Activated CD8-positive, alpha-beta T cell treated with anti-CD3 and anti-CD28 coated beads for 36 hours (primary cell): ENCODE results near the gene CHRNG. TPM values are rescaled to one million over a fixed set of nuclear protein-coding genes. Genes with fewer than 3 reads are reported as not detected.

Experiments
- ATAC-seq: fragments of 200-7000 bp; cut with Tn5 transposase; one replicate; pipeline ENCODE4 v1.10.0; 2021; ENCODE audit warnings: mild to moderate bottlenecking, moderate library complexity
- CTCF ChIA-PET: fragments of 350-600 bp; sonication (Branson Sonifier 250); formaldehyde crosslinking; loops from one replicate; lab custom pipeline; 2021; ENCODE audit warnings: antibody characterized with exemption; lab: Charles Lee
- POLR2A ChIA-PET: fragments of 350-600 bp; sonication (Branson Sonifier 250); formaldehyde crosslinking; loops from one replicate; lab custom pipeline; 2021; ENCODE audit warnings: antibody characterized with exemption; lab: Charles Lee
- DNase-seq: peaks from one replicate; pipeline ENCODE4 v3.0.0-alpha.2; 2020
- H3K27ac Mint-ChIP-seq: one replicate; pipeline ENCODE4 v1.8.0; 2021; ENCODE audit warnings: mild to moderate bottlenecking, mixed read lengths
- H3K27me3 Mint-ChIP-seq: one replicate; pipeline ENCODE4 v1.8.0; 2021; ENCODE audit warnings: mixed read lengths
- H3K36me3 Mint-ChIP-seq: one replicate; pipeline ENCODE4 v1.8.0; 2021; ENCODE audit warnings: low read depth, mixed read lengths
- H3K4me1 Mint-ChIP-seq: one replicate; pipeline ENCODE4 v1.8.0; 2021; ENCODE audit warnings: low read depth, mixed read lengths
- H3K4me3 Mint-ChIP-seq: one replicate; pipeline ENCODE4 v1.8.0; 2021; ENCODE audit warnings: mild to moderate bottlenecking, moderate library complexity, mixed read lengths
- H3K9me3 Mint-ChIP-seq: one replicate; pipeline ENCODE4 v1.8.0; 2021; ENCODE audit warnings: mixed read lengths
- intact Hi-C: fragments of 100-400 bp; cut with micrococcal nuclease; formaldehyde crosslinking; loops from one replicate; pipeline ENCODE4 v1.10.0; 2022
- total RNA-seq, 2 experiments: library from RNA; stranded (reverse); gene quantifications; one replicate each; pipeline ENCODE4 v1.2.3, GENCODE V29; 2021
- TF ChIP-seq, protein P1 (sequence below): fragments of 200-600 bp; IDR thresholded peaks from one replicate; pipeline ENCODE4 v1.8.0; 2022; ENCODE audit warnings: antibody characterized with exemption, mild to moderate bottlenecking

The CHRNG gene
- total RNA-seq, 2 experiments from 2014 or later = not detected

DNA sequence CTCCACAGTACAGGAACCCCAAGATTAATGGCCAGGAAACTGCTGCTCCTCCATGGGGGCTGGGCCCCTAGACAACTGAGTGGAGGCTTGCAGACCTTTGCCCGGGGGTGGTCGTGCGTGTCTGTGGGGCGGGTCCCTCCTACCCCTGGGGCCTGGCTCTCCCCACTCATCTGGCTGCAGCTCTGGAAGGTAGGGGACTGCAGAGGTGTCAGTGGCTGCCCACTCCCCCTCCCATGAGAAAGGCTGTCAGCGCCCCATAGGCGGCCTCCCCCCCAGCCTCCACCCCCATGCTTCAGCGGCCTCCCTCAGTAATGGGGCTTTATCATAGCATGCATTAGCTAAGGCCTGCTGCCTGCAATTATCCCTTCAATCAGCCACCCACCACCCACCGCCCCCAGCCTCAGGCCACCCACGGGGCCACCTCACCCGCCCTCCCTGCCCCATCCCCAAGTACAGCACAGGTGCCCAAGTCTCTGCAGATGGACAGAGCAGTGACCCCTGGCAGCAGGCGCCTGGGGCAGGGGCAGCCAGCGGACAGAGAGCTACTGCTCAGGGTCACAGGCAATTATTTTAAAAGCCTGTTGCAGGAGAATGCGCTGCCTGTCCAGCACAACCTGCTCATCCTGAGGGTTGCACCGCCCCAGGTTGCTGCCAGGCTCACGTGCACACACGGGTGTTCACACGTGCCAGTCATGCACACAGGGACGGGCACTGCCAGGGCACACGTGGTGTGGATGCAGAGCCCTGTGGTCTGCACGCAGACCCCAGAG is 42.8 kb upstream of the CHRNG start:
- ChIA-PET CTCF (no interaction called here), POLR2A (interaction anchor here (1.1 kb wide), 1 partner anchor 12 kb away, joined by 3 read pairs; no protein-coding TSS in a partner anchor)
- TF ChIP-seq, protein P1, sequence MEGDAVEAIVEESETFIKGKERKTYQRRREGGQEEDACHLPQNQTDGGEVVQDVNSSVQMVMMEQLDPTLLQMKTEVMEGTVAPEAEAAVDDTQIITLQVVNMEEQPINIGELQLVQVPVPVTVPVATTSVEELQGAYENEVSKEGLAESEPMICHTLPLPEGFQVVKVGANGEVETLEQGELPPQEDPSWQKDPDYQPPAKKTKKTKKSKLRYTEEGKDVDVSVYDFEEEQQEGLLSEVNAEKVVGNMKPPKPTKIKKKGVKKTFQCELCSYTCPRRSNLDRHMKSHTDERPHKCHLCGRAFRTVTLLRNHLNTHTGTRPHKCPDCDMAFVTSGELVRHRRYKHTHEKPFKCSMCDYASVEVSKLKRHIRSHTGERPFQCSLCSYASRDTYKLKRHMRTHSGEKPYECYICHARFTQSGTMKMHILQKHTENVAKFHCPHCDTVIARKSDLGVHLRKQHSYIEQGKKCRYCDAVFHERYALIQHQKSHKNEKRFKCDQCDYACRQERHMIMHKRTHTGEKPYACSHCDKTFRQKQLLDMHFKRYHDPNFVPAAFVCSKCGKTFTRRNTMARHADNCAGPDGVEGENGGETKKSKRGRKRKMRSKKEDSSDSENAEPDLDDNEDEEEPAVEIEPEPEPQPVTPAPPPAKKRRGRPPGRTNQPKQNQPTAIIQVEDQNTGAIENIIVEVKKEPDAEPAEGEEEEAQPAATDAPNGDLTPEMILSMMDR = no peak
- H3K27me3 Mint-ChIP-seq = peaks cover 9% of the 10 kb centered on the region
- H3K9me3 Mint-ChIP-seq = no peaks in the 10 kb centered on the region
- no peaks in the 10 kb centered on the region for H3K36me3 Mint-ChIP-seq
- DNase-seq (no peak), ATAC-seq (no peak)
- no peak overlapping the region for H3K4me3 Mint-ChIP-seq
- intact Hi-C loops = no loop called here
- H3K4me1 Mint-ChIP-seq = no peaks in the 10 kb centered on the region
- H3K27ac Mint-ChIP-seq = no peak overlapping the region

DNA sequence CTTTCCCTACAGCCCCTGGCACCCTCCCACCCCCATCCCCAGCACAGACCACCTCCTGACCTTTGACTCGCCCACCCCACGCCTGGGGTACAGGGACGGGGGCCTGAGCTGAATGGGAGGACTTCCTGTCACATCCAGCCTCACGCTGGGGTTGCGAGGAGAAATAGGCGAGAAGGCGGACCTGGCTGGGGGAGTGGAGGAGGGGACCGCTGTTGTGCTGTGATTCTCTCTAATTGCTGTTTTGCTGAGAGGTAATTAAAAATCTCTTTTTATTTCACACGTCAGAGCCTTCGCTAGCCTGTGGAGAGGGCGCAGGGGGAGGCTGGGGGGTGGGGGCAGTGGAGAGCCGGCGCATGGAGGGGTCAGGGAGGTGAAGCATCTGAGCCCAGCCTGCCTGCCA is 42.1 kb upstream of the CHRNG start:
- no peak for ATAC-seq
- POLR2A ChIA-PET = no interaction called here
- DNase-seq = no peak
- intact Hi-C loops = no loop called here
- Mint-ChIP-seq H3K4me1 (peaks cover under 1% of the 10 kb centered on the region), H3K36me3 (no peaks in the 10 kb centered on the region), H3K4me3 (no peak overlapping the region), H3K9me3 (no peaks in the 10 kb centered on the region), H3K27ac (no peak overlapping the region), H3K27me3 (peaks cover 11% of the 10 kb centered on the region)
- TF ChIP-seq, protein P1 = no peak
- CTCF ChIA-PET = no interaction called here

GRCh38 chr2:232498452-232498851 is 41.0 kb upstream of the CHRNG start:
- H3K4me3 Mint-ChIP-seq = no peak overlapping the region
- ChIA-PET POLR2A (no interaction called here), CTCF (no interaction called here)
- TF ChIP-seq, protein P1 = no peak
- peaks cover 17% of the 10 kb centered on the region for H3K27me3 Mint-ChIP-seq
- H3K27ac Mint-ChIP-seq = no peak overlapping the region
- peaks cover 6% of the 10 kb centered on the region for H3K4me1 Mint-ChIP-seq
- H3K9me3 Mint-ChIP-seq = no peaks in the 10 kb centered on the region
- no peaks in the 10 kb centered on the region for H3K36me3 Mint-ChIP-seq
- ATAC-seq = no peak
- DNase-seq = no peak
- intact Hi-C loops = no loop called here

DNA sequence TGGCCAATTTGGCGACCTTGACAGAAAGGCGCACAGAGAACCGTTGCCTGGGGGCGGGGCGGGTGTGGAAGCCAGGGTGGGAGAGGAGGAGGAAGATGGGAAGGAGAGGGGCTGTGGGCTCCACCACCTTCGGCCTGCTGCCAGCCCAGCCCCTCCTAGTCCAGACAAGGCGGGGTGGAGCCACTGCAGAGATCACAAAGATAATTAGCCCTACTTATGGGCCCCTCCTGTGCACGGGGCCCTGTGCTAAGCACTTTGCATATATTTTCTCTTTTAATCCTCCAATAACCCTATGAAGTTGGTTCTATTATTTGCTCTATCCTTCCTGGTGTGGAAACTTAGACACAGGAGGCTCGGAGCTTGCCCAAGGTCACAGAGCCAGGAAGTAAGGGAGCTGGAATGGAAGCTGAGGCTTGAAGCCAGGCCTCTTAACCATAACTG is 38.1 kb upstream of the CHRNG start:
- Mint-ChIP-seq H3K4me3 (no peak overlapping the region), H3K36me3 (no peaks in the 10 kb centered on the region), H3K27ac (no peak overlapping the region), H3K9me3 (no peaks in the 10 kb centered on the region), H3K27me3 (peaks cover 36% of the 10 kb centered on the region), H3K4me1 (peaks cover 14% of the 10 kb centered on the region)
- CTCF ChIA-PET = interaction anchor here (1.3 kb wide), 1 partner anchor 54 kb away, joined by 5 read pairs; no protein-coding TSS in a partner anchor
- DNase-seq (no peak), ATAC-seq (no peak)
- TF ChIP-seq, protein P1 = no peak
- POLR2A ChIA-PET = interaction anchor here (0.6 kb wide), 1 partner anchor 45 kb away, joined by 3 read pairs; no protein-coding TSS in a partner anchor
- intact Hi-C loops = no loop called here

DNA sequence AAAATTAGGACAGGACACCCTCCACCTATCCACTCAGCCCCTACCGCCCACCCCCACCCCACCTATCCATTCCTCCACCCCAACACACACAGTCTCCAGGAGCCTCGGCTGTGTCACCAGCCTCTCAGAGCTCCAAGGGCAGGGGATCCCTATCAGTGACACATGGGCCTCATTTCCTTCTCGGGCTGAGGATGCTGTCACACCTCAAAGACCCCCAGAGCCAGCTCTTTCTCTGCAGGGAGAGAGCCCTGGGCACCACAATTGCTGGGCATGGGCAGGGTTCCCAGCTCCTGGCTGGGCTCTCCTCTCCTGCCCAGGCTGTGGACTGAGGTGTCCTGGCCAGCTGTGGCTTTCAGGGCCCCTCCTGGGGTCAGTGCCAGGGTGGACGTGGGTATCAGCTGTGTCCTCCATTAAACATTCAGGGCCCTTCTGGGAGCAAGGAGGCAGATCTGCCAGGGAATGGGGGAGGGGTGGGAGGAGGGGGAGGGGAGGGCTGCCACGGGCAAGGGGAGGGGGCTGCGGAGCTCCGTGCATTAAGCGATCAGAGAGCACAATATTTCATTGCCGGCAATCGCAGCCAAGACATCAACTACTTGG is 37.6 kb upstream of the CHRNG start:
- Mint-ChIP-seq H3K36me3 (no peaks in the 10 kb centered on the region), H3K27ac (no peak overlapping the region), H3K4me3 (no peak overlapping the region), H3K4me1 (peaks cover 14% of the 10 kb centered on the region), H3K9me3 (no peaks in the 10 kb centered on the region), H3K27me3 (peaks cover 36% of the 10 kb centered on the region)
- POLR2A ChIA-PET = interaction anchor here (0.6 kb wide), 1 partner anchor 44 kb away, joined by 3 read pairs; no protein-coding TSS in a partner anchor
- TF ChIP-seq, protein P1 = no peak
- CTCF ChIA-PET = interaction anchor here (1.3 to 2.9 kb wide), 2 partner anchors 20 to 55 kb away, joined by 5 to 7 read pairs; no protein-coding TSS in a partner anchor
- intact Hi-C loops = no loop called here
- ATAC-seq = no peak
- no peak for DNase-seq
